ENCODE results near the gene CELA3A. TPM values are rescaled to one million over a fixed set of nuclear protein-coding genes. Genes with fewer than 3 reads are reported as not detected.
A peak's percentile ranks its signal among the peaks of the same experiment; 100 is the strongest.

Gene CELA3A
- total RNA-seq, 1 experiment from 2014 or later: not detected

- no peak for DNase-seq (ENCODE audit: low spot score)
Observed at GRCh38 chr1:22050330-22050729, 48.9 kb downstream of the CELA3A start.

- DNase-seq (ENCODE audit: low spot score): no peak
Observed at GRCh38 chr1:22051607-22052114, 50.2 kb downstream of the CELA3A start.

GRCh38 chr1:22052115-22053016 is 50.9 kb downstream of the CELA3A start, which contains the start of gene CDC42:
Gene CDC42, plus strand, starts transcription at chr1:22052709. Its CDS starts 25,770 bp downstream, at chr1:22078479.
- peak; percentile 81 for DNase-seq (ENCODE audit: low spot score)

GRCh38 chr1:22053017-22053860 is 51.8 kb downstream of the CELA3A start:
- peak; percentile 53 for DNase-seq (ENCODE audit: low spot score)

- no peak for DNase-seq (ENCODE audit: low spot score)
Observed at GRCh38 chr1:22053861-22054770, 52.7 kb downstream of the CELA3A start.

- DNase-seq (ENCODE audit: low spot score): no peak
Observed at GRCh38 chr1:22055463-22055862, 54.0 kb downstream of the CELA3A start.

- DNase-seq (ENCODE audit: low spot score): no peak
Observed at GRCh38 chr1:22056043-22056442, 54.6 kb downstream of the CELA3A start.

GRCh38 chr1:22056936-22057335 is 55.5 kb downstream of the CELA3A start:
- no peak for DNase-seq (ENCODE audit: low spot score)

- no peak for DNase-seq (ENCODE audit: low spot score)
Observed at GRCh38 chr1:22057861-22058260, 56.4 kb downstream of the CELA3A start.

Other genes starting within 250 kb of the CELA3A start
- gene USP48, start 218.5 kb upstream of the CELA3A start, total RNA-seq (2014; rRNA removed; shearing (Covaris generic)): 16.0 and 22.8 TPM in 2 replicates
- not detected in 2 replicates for gene LDLRAD2, start 189.4 kb upstream of the CELA3A start, total RNA-seq (2014; rRNA removed; shearing (Covaris generic))
- gene HSPG2, start 64.3 kb upstream of the CELA3A start, total RNA-seq (2014; rRNA removed; shearing (Covaris generic)): 17.9 and 18.3 TPM in 2 replicates
- gene CELA3B, start 24.6 kb upstream of the CELA3A start, total RNA-seq (2014; rRNA removed; shearing (Covaris generic)): not detected in 2 replicates
- gene CDC42, start 51.1 kb downstream of the CELA3A start, total RNA-seq (2014; rRNA removed; shearing (Covaris generic)): 260 and 289 TPM in 2 replicates
- gene WNT4, start 141.4 kb downstream of the CELA3A start, total RNA-seq (2014; rRNA removed; shearing (Covaris generic)): 0.03 TPM in 1 of 2 replicates, not detected in the other